Fibroblast of villous mesenchyme (primary cell): Measurements from ENCODE around the gene MICAL3. TPM values are rescaled to one million over a fixed set of nuclear protein-coding genes. Genes with fewer than 3 reads are reported as not detected.

Source experiments
- DNase-seq: peaks from one replicate; pipeline ENCODE4 v3.0.0-alpha.2; 2010; ENCODE audit warnings: low read depth
- H3K4me3 ChIP-seq: 2 replicates; pipeline ENCODE4 v1.5.1; 2011; ENCODE audit warnings: low read depth, mild to moderate bottlenecking, low read length
- total RNA-seq: library from RNA; depleted of rRNA; stranded (reverse); fragments of >200 nt; gene quantifications from 2 replicates; pipeline ENCODE4 v1.2.3, GENCODE V29; 2012
- TF ChIP-seq, protein P1 (sequence below): IDR thresholded peaks from 2 replicates; pipeline ENCODE4 v1.5.1; 2012; ENCODE audit warnings: low read depth, mild to moderate bottlenecking, low read length; ENCODE audit not compliant: insufficient read depth

MICAL3 gene
- total RNA-seq, 1 donor: 39.7 TPM

DNA sequence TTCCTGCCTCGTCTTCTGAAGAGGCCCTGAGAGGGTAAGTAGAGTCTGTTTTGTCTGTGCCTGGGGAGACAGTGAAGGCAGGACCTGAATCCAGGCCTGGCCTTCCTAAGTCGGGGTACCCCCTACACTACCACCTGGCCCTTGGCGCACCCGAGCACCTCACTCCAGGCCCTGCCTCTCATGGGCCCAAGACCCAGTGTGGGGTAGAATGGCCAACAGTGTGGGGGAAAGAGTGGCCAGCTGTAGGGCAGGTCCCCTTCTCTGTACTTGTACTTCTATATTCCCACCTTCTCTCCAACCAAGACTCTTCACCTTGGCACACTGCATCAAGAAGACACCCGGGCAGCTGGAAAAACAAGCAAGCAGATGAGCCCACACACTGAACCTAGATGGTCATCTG lies 227.7 kb downstream of the MICAL3 start:
- TF ChIP-seq, protein P1, sequence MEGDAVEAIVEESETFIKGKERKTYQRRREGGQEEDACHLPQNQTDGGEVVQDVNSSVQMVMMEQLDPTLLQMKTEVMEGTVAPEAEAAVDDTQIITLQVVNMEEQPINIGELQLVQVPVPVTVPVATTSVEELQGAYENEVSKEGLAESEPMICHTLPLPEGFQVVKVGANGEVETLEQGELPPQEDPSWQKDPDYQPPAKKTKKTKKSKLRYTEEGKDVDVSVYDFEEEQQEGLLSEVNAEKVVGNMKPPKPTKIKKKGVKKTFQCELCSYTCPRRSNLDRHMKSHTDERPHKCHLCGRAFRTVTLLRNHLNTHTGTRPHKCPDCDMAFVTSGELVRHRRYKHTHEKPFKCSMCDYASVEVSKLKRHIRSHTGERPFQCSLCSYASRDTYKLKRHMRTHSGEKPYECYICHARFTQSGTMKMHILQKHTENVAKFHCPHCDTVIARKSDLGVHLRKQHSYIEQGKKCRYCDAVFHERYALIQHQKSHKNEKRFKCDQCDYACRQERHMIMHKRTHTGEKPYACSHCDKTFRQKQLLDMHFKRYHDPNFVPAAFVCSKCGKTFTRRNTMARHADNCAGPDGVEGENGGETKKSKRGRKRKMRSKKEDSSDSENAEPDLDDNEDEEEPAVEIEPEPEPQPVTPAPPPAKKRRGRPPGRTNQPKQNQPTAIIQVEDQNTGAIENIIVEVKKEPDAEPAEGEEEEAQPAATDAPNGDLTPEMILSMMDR: no peak
- DNase-seq: no peak

DNA sequence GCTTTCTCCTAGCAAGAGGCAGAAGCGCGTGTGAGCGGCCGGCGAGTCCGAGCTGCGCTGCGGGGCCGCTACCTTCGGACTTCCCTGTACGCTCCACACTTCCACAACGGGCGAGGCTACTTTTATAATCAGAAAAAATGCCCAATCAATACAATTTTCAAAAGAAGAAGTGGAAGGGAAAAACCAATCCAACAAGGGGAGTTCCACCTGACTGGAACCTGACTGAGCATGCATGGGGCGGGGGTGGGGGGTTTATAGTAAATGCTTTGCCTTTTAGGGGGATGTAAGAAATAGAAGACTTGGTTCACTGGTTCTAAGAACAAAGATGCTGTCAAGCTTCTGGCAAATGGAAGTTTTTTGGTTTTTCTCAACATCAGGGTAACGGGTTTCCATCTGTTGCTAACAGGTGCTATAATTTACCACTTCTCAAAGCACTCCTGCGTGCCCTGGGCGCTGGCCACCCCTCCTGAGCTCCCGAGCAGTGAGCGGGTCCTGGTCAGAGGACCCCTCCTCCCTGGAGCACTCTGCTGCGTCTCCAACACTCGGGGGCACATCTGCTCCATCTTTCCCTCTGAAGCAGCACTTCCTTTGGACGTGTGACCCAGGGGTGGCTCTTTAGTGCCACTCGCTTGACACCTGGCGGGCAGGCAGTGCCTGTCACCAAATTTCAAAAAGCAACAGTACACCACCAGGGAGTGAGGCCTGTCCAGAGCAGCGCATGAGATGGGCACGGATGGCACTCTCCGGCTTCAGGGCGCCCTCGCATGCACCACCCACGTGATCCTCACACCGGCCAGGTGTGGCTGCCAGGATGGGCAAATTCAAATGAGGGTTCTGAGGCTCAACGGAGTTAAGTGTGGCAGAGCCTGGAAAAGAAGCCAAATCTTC lies 228.5 kb downstream of the MICAL3 start:
- TF ChIP-seq, protein P1: no peak
- no peak for DNase-seq
- no peak overlapping the region for H3K4me3 ChIP-seq

More for the DNA sequence above, 227.7 kb downstream of the MICAL3 start:
- no peak overlapping the region for H3K4me3 ChIP-seq

DNA sequence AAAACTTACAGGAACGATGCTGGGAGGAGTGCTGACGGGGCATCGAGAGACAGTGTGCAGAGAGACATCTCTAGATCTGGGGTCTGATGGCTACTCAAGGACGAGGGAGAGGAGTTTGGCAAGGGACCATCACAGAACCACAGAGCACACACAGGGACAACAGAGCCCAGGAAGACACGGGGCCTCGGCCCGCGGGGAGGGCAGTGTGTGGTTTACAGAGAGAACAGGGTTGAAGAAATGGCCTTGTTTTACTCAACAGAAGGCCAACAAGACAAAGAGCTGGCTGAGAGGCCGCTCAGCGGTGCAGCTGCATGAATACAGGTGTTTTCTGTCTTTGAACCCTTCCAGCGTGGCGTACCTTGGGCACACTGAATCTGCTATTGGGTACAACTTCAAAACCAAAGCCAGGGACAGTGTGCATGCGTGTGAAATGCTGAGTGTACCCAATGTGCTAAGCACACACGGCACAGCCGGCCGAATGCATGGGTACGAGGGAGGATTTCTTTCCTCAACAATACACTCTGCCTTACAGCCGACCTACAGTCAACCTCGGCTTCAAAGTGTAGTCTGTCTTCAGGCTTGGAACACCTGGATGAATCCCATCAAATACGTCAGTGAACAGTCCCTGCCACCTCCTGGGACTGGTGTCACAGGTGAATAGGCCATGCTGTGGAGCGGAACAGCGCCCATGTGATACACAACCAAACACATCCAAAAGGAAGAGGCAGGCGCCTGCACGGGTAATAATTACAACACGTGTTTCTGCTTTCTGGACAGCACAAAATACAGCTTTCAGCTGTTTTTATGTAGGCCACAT lies 229.4 kb downstream of the MICAL3 start:
- no peak for DNase-seq
- TF ChIP-seq, protein P1: no peak
- no peak overlapping the region for H3K4me3 ChIP-seq

DNA sequence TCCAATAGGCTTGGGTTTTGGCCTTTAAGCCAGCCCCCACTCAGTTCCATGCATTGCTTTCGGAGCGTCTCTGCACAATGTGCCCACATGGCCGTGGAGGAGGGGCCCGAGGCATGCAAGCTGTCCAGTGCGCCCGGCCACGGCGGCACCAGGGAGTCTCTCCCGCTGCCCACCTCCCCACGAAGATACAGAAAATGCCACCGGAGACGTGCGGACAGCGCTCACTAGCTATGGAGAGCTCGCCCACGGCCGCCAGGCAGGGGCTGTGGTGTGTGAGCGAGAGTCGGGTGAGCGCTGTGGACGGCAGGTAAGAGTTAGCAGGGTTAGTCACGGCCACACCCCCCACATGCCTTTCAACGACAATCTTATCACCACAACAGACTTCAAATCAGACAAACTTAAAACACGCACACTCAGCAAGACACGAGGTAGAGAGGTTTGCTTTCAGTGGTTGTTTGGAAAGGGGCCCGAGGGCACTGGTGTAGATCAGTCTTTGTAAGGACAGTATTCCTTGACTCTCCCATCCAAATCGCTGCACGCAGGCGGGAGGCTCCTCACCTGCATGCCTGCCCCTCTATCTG lies 231.4 kb downstream of the MICAL3 start:
- TF ChIP-seq, protein P1: no peak
- no peak overlapping the region for H3K4me3 ChIP-seq

DNA sequence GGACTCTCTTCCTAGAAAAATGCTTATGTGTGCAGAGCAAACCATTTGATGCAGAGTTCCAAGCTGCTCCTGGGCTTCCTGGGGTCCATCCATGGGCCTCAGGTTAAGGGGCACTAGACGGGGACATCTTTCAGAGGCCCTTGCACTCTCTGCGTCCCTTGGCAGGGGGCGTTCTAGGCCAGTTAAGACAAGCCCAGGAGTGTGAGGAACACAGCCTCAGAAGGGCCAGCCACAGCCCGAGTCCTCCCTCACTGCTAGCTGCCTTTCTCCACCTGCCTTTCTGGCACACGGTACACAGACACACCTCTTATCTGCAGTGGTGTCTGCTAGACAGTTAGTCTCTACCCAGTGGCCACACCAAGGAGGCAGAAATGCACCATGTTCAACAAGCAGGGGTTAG lies 232.1 kb downstream of the MICAL3 start:
- DNase-seq: no peak
- TF ChIP-seq, protein P1: no peak
- no peak overlapping the region for H3K4me3 ChIP-seq

More for the DNA sequence above, 231.4 kb downstream of the MICAL3 start:
- DNase-seq: no peak

DNA sequence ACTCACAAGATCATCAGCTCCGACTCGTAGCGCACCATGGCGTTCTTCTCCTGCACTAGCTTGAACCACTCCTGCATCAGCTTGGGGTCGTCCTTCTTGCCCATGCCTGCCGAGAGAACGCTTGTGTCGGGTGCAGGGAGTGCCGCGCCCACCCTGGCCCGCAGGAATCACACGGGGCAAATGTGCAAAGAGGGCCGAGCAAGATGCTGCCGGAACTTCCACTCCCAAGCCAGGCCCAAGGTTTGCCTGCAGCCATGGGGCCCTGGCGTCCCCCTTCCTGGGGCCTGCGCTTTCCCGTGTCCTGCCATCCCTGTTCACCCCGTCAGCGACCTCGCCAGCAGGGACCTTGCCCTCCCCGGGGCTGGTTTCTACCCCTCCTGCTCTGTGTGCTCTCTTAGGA lies 233.2 kb downstream of the MICAL3 start:
- DNase-seq: no peak
- H3K4me3 ChIP-seq: no peak overlapping the region
- TF ChIP-seq, protein P1: no peak
